MM.1S (cell line): ENCODE measurements around the gene DISC1.

Experiments used
- CTCF ChIP-seq: fragments of 300-600 bp; sonication (generic); IDR thresholded peaks from 2 replicates; pipeline ENCODE4 v1.5.1; 2016; ENCODE audit warnings: antibody characterized with exemption, low read length, mixed read lengths
- EZH2phosphoT487 ChIP-seq: fragments of 300-600 bp; sonication (generic); IDR thresholded peaks from 2 replicates; pipeline ENCODE4 v1.6.1; 2018; ENCODE audit warnings: antibody characterized with exemption, low read length

GRCh38 chr1:231981675-231982074 is 355.1 kb downstream of the DISC1 start:
- TF ChIP-seq EZH2phosphoT487 (no peak), CTCF (no peak)
